Omental fat pad (tissue), 4 donors: Measurements from ENCODE around the gene DNAH7. TPM values are rescaled to one million over a fixed set of nuclear protein-coding genes. Genes with fewer than 3 reads are reported as not detected.

Experiments
- ATAC-seq: fragments of 150-250 bp; one replicate; pipeline ENCODE4 v1.9.1; 2016; ENCODE audit warnings: mild to moderate bottlenecking, moderate library complexity; ENCODE audit not compliant: low FRiP score
- DNase-seq: peaks from one replicate; pipeline ENCODE4 v3.0.0-alpha.2; 2019; ENCODE audit warnings: low spot score
- total RNA-seq, 4 donors: library from RNA; depleted of rRNA; stranded (reverse); fragments of >200 nt; gene quantifications; one replicate each; pipeline ENCODE4 v1.1.0, GENCODE V29; 2016
- TF ChIP-seq, protein P1 (sequence below), 3 donors: fragments of 450-650 bp; IDR thresholded peaks; one replicate each; pipeline ENCODE4 v1.5.1; 2016 to 2017; ENCODE audit warnings: antibody characterized with exemption in 3 of 3, mild to moderate bottlenecking in 3 of 3, moderate library complexity in 2 of 3

Gene DNAH7
- total RNA-seq, 4 donors from 2014 or later: 0.16 to 3.6 (median 1.4) TPM

DNA sequence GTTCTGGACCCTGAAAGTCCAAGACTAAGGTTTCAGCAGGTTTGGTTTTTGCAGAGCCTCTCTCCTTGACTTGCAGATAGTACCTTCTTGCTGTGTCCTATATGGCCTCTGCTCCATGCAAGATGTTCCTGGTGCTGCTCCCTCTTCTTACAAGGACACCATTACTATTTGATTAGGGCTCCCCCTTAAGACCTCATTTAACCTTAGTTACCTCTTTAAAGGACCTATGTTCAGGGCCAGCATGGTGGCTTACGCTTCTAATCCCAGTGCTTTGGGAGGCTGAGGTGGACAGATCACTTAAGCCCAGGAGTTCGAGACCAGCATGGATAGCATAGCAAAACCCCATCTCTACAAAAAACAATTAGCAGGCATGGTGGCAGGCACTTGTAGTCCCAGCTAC lies 232.6 kb downstream of the DNAH7 start:
- ATAC-seq (no peak), DNase-seq (no peak)
- TF ChIP-seq, protein P1, sequence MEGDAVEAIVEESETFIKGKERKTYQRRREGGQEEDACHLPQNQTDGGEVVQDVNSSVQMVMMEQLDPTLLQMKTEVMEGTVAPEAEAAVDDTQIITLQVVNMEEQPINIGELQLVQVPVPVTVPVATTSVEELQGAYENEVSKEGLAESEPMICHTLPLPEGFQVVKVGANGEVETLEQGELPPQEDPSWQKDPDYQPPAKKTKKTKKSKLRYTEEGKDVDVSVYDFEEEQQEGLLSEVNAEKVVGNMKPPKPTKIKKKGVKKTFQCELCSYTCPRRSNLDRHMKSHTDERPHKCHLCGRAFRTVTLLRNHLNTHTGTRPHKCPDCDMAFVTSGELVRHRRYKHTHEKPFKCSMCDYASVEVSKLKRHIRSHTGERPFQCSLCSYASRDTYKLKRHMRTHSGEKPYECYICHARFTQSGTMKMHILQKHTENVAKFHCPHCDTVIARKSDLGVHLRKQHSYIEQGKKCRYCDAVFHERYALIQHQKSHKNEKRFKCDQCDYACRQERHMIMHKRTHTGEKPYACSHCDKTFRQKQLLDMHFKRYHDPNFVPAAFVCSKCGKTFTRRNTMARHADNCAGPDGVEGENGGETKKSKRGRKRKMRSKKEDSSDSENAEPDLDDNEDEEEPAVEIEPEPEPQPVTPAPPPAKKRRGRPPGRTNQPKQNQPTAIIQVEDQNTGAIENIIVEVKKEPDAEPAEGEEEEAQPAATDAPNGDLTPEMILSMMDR (IDR thresholded peaks at IDR 0.05): no peak

DNA sequence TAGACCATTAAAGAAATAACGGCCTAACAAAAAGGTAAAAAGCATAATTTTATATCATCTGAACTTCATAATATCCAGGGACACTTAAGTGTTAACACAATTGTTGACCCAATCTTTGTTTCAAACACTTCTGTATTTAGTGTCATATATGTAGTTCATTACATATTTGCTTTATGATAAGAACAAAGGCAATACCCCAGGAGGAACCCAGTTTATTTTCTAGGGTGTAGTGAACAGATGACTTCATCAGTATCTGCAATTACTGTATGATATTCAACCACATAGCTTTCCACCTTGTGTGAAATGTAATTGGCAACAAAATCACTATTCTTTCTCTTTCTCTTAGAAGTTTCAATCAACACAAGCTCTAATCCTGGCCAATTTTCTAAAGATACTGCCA lies 233.8 kb downstream of the DNAH7 start:
- TF ChIP-seq, protein P1 (IDR thresholded peaks at IDR 0.05): no peak
- DNase-seq (no peak), ATAC-seq (no peak)

GRCh38 chr2:195830968-195831950 lies 237.4 kb downstream of the DNAH7 start:
- TF ChIP-seq, protein P1 (IDR thresholded peaks at IDR 0.05): no peak
- DNase-seq (no peak), ATAC-seq (no peak)

DNA sequence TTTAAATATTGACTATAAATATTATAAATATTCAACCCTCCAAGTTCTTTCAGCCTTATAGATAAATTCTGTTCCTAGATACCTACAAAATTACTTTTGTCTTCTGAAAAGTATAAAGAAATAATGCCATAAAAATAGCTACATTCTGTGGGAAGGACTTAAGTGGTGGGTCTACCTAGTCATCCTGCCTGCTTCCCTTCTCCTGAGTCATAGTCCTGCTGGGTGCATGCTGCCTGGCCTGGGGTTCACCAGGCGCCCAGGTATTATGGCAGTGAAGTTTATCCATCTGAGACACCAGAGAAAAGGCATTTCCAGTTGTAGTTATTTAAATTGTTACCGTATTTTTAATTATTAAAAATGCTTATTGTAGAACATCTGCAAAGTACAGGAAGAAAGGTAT lies 244.2 kb downstream of the DNAH7 start:
- TF ChIP-seq, protein P1 (IDR thresholded peaks at IDR 0.05): no peak
- ATAC-seq (no peak), DNase-seq (no peak)

DNA sequence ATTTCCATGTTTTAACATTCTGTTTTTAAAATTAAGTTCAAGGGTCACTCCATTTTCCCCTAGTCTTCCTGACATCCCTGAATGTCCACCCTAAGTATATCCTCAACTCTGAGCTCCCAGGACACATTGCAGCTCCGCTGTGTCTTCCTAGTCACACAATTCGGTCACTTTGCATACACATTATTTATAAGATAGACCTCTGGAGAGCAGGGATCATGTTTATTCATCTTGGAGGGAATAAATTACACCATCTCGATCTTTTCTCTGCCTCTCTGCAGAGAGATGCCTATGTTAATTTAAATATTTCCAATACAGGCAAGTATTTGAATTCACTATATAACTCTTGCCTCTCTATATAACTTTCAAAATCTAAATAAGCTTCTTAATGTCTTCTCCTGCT lies 245.4 kb downstream of the DNAH7 start:
- ATAC-seq (no peak), DNase-seq (no peak)
- TF ChIP-seq, protein P1 (IDR thresholded peaks at IDR 0.05): no peak

DNA sequence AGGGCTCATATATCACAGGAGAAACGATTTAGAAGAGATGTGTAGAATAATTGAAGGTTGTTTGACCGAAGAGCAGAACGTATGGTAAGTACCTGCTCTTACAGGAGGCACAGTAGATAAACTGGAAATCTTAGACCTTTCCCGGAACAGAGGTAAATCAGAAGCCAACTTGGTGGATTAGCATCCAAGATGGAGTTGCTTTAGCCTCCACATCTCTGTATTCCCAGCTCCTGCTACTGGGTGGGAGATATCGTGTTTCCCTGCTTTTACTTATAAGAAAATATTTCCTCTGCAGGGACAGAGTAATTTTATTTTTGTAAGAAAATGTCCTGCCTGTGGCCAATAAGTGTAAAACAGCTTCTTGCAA lies 247.1 kb downstream of the DNAH7 start:
- TF ChIP-seq, protein P1 (IDR thresholded peaks at IDR 0.05): no peak
- ATAC-seq: no peak
- no peak for DNase-seq
